ENCODE measurements around the gene S100A9. TPM values are rescaled to one million over a fixed set of nuclear protein-coding genes. Genes with fewer than 3 reads are reported as not detected.

S100A9 gene
- total RNA-seq, 1 experiment from 2014 or later, result 0.44 TPM

GRCh38 chr1:153395776-153396175, 38.1 kb downstream of the S100A9 start:
- ChIA-PET POLR2A (no interaction called here), CTCF (no interaction called here)
- ATAC-seq (no peak), DNase-seq (ENCODE audit: low read depth, low spot score) (no peak)
- no peak overlapping the region for H3K4me3 ChIP-seq (ENCODE audit: low read depth in 2 of 2, low read length in 2 of 2)
- BruUV-seq (replicated peaks), result no TSS peak
- peaks cover 7% of the 10 kb centered on the region for H3K27me3 ChIP-seq (ENCODE audit: control insufficient read depth, insufficient read depth, low read length)
- TF ChIP-seq POLR2AphosphoS5 (IDR thresholded peaks at IDR 0.05; ENCODE audit: low read depth, low read length), result no peak
- TF ChIP-seq REST (IDR thresholded peaks at IDR 0.05; ENCODE audit: insufficient read depth in 1 of 2, low read depth in 2 of 2, low read length in 1 of 2), result no peak
- TF ChIP-seq TCF7L2 (IDR thresholded peaks at IDR 0.05; ENCODE audit: low read depth, low read length), result no peak
- no peak for TF ChIP-seq CTCF (IDR thresholded peaks at IDR 0.05)
- TF ChIP-seq SIN3A (IDR thresholded peaks at IDR 0.05; ENCODE audit: borderline replicate concordance, insufficient read depth, low read depth, low read length), result no peak
- in situ Hi-C loops (cut with HindIII; ENCODE audit: low pct_unique_long_range_greater_than_20kb, low sequenced_read_pairs), result no loop called here
- H3K36me3 ChIP-seq (ENCODE audit: control insufficient read depth, insufficient read depth, low read length), result no peaks in the 10 kb centered on the region
- intact Hi-C loops (cut with micrococcal nuclease; ENCODE audit: unreplicated experiment), result no loop called here
- no peaks in the 10 kb centered on the region for H3K9me3 ChIP-seq (ENCODE audit: control insufficient read depth, insufficient read depth, low read depth, low read length)
- H3K4me1 ChIP-seq (ENCODE audit: control insufficient read depth, insufficient read depth, low read length), result no peaks in the 10 kb centered on the region
- H3K27ac ChIP-seq (ENCODE audit: low read length), result no peak overlapping the region

GRCh38 chr1:153396461-153396860, 38.8 kb downstream of the S100A9 start:
- no peak for DNase-seq (ENCODE audit: low read depth, low spot score)

More at GRCh38 chr1:153396461-153396860, 38.8 kb downstream of the S100A9 start:
- in situ Hi-C loops (cut with HindIII; ENCODE audit: low pct_unique_long_range_greater_than_20kb, low sequenced_read_pairs), result no loop called here
- peaks cover 11% of the 10 kb centered on the region for H3K27me3 ChIP-seq (ENCODE audit: control insufficient read depth, insufficient read depth, low read length)
- no peaks in the 10 kb centered on the region for H3K4me1 ChIP-seq (ENCODE audit: control insufficient read depth, insufficient read depth, low read length)
- no peaks in the 10 kb centered on the region for H3K36me3 ChIP-seq (ENCODE audit: control insufficient read depth, insufficient read depth, low read length)
- ChIA-PET POLR2A (no interaction called here), CTCF (no interaction called here)
- BruUV-seq (replicated peaks), result no TSS peak
- H3K4me3 ChIP-seq (ENCODE audit: low read depth in 2 of 2, low read length in 2 of 2), result no peak overlapping the region
- no peak overlapping the region for H3K27ac ChIP-seq (ENCODE audit: low read length)
- H3K9me3 ChIP-seq (ENCODE audit: control insufficient read depth, insufficient read depth, low read depth, low read length), result no peaks in the 10 kb centered on the region
- no peak for TF ChIP-seq SIN3A (IDR thresholded peaks at IDR 0.05; ENCODE audit: borderline replicate concordance, insufficient read depth, low read depth, low read length)
- no peak for TF ChIP-seq TCF7L2 (IDR thresholded peaks at IDR 0.05; ENCODE audit: low read depth, low read length)
- no peak for TF ChIP-seq CTCF (IDR thresholded peaks at IDR 0.05)
- TF ChIP-seq REST (IDR thresholded peaks at IDR 0.05; ENCODE audit: insufficient read depth in 1 of 2, low read depth in 2 of 2, low read length in 1 of 2), result no peak
- TF ChIP-seq POLR2AphosphoS5 (IDR thresholded peaks at IDR 0.05; ENCODE audit: low read depth, low read length), result no peak
- no peak for ATAC-seq
- intact Hi-C loops (cut with micrococcal nuclease; ENCODE audit: unreplicated experiment), result no loop called here

All from Panc1 (cell line).